Endothelial cell of hepatic sinusoid (primary cell): Measurements from ENCODE around the gene N4BP2L2.
"Not testable (repeated sequence)": the region's sequence is repeated elsewhere in the genome, so short reads cannot be mapped to it uniquely, and the experiment has no call there.

Experiments
- in situ Hi-C: cut with HindIII; loops from 2 replicates; pipeline ENCODE4 v1.10.0; 2017; ENCODE audit warnings: low sequenced_read_pairs

Gene N4BP2L2

GRCh38 chr13:32538621-32539246 is at the start of gene N4BP2L2:
TSS of gene N4BP2L2 (minus strand) at chr13:32538795. CDS start at chr13:32537027, 1,768 bp downstream.
- in situ Hi-C loops, result no loop called here

- in situ Hi-C loops, result no loop called here
These were observed 49.2 kb upstream of the N4BP2L2 start for GRCh38 chr13:32587811-32588170.

DNA sequence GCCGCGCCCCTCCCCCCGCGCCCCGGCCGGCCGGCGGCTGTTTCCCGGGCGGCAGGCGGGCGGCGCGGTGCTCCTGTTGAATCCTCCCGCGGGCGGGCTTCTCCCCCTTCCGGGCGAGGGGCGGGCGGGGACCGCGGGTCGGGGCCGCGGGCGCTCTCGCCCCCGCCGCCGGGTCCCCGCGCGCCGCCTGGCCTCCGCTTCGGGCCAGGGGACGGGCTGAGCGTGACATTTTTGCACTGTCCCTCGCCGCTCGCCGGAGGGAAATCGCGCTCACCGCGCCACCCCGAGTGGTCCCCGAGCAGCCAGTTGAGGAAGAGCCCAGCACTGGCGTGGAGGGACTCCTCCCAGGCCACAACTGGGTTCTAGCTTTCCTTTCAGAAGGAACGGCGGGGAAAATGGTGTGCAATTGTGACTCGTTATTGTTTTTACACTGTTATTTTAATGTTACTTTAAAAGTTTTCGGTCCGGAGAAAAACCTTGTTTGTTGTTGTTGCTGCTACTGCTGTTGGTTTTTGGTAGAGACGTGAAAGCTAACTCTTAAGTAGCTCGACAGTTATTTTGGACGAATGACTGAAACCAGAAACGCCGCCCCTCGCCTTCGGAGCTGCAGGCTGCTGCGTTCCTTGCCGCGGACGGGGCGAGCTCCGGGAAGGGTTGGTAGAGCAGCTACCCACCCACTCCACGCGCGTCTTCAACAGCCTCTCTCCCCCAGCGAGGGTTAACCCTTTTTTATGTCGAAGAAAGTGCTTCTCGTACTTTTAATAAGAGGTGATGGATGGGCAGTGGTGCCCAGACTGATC is 48.6 kb upstream of the N4BP2L2 start:
- in situ Hi-C loops, result no loop called here

DNA sequence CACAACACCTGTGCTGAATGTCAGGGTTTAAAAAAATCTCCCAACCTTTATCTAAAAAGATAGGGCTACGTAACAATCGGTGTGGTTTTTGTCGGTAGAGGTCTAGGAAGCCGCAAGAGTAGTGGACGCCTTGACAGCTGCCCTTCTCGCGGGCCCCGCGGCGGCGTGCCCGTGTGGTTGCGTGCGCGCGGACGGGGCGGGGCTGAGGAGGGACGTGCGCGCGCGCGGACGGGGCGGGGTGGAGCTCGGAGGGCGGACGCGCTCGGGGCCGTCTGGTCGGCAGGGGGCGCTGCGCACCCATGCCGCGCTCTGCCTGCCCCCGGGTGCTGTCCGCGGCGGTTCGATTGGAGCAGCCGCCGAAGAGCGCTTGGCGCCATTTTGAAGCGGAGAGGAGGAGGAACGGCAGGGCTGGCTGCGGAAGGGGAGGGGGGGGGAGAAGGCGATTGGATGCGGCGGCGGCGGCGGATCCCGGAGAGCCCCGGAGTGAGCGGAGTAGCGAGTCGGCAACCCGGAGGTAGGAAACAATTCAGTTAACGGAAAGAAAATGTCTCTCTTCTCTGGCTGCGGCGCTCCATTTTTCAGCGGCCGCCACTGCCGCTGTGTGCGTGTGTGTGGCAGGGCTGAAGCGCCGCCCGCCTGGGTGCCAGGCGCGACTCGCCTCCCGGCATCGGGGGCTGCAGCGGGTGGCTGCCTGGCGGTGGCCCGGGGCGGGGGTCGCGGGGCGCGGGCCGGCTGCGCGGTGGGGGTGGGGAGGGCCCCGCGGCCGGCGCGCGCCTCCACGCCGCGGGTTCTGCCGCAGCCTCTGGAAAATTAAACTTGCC is 47.7 kb upstream of the N4BP2L2 start, which contains the start of gene PDS5B:
Gene PDS5B, plus strand, starts transcription at position 373 of the 821 bp plus-strand sequence. CDS start 62,321 bp downstream, outside the sequence.
- in situ Hi-C loops, result no loop called here

DNA sequence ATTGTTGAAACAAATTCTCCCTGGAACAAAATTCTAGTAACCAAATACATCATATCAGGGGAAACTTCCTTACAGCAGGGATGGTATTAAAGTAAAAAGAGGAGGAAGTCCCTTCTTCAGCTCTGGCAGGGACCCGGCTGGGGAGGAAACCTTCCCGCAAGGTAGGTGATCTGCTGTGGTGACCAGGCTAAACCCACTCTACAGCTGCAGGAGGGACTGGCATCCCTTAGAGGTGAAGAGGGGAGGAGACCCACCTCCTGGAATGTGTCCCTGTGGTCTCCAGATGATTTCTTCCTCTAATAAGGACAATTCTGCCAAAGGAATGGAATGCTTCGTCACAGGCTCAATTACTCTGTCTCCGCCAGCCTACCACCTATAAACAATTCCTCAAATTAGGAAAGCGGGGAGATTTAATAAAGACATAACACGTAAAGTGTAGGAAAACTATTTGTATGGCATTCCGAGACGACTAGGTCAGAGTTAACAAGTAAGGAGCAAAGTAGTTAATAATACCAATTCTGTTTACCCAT is 47.0 kb upstream of the N4BP2L2 start:
- in situ Hi-C loops, result no loop called here

GRCh38 chr13:32582991-32583390 is 44.4 kb upstream of the N4BP2L2 start:
- in situ Hi-C loops, result no loop called here

- in situ Hi-C loops, result no loop called here
These were observed 43.7 kb upstream of the N4BP2L2 start for GRCh38 chr13:32582281-32582680.

DNA sequence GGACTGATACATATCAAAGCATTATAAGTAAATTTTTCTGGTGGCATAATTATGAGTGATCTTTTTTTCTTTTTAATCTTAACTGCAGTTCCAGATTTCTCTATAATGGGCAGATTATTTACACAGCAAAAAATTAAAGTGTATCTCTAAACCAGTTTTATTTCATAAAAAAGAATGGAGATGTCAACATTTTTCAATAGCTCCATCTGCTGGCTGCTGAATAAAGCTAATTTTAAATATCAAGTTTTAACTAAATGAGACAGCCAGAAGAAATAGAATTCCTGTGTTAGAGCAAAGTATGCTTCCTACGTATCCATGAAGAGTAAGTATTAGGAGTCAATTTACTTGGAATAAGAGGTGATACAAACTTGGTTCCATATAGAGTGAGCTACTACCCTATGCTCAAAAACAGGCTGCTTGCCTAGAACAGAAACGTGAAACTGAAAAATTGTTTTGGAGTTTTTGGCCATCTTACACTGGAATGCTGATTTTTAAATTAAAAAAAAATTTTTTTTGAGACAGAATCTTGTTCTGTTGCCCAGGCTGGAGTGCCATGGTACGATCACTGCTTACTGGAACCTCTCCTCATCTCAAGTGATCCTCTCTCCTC is 42.7 kb upstream of the N4BP2L2 start:
- in situ Hi-C loops, result no loop called here

- in situ Hi-C loops, result no loop called here
These were observed 38.4 kb upstream of the N4BP2L2 start for GRCh38 chr13:32577032-32577431.

DNA sequence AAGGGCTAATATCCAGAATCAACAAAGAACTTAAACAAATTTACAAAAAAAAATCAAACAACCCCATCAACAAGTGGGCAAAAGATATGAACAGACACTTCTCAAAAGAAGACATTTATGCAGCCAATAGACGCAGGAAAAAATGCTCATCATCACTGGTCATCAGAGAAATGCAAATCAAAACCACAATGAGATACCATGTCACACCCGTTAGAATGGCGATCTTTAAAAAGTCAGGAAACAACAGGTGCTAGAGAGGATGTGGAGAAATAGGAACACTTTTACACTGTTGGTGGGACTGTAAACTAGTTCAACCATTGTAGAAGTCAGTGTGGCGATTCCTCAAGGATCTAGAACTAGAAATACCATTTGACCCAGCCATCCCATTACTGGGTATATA is 37.1 kb upstream of the N4BP2L2 start:
- in situ Hi-C loops, result not testable (repeated sequence)

GRCh38 chr13:32560842-32561241 is 22.2 kb upstream of the N4BP2L2 start:
- in situ Hi-C loops, result not testable (repeated sequence)

DNA sequence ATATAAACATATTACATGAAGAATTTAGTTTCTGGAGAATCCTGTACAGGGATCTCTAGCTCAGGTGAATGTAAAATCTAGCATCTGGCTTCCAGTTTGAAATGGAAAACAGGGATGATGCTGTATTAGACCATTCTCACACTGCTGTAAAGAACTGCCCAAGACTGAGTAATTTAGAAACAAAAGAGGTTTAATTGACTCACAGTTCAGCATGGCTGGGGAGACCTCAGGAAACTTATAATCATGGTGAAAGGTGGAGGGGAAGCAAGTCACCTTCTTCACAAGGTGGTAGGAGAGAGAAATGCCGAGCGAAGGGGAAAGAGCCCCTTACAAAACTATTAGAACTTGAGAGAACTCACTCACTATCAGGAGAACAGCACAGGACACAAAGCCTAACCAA is 17.0 kb upstream of the N4BP2L2 start:
- in situ Hi-C loops, result no loop called here

DNA sequence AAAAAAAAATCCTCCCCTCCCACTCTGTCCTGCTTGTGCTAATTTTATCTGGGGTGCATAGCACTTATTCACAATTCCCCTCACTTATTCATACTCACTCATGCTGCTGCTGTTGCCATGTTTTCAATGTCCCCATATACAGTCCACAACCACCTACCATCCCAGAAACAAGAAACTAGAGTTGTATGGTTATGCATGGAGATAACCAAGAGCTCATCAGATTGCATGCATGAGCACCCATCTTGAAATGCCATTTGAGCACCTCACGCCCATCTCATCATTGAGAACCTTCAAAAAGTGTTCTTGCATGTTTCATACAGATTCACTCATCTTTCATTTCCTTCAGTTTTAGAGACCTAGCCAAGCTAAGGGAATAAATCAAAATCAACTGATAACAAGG is 15.1 kb upstream of the N4BP2L2 start:
- in situ Hi-C loops, result no loop called here

- in situ Hi-C loops, result no loop called here
These were observed 11.2 kb upstream of the N4BP2L2 start for GRCh38 chr13:32549788-32550187.

DNA sequence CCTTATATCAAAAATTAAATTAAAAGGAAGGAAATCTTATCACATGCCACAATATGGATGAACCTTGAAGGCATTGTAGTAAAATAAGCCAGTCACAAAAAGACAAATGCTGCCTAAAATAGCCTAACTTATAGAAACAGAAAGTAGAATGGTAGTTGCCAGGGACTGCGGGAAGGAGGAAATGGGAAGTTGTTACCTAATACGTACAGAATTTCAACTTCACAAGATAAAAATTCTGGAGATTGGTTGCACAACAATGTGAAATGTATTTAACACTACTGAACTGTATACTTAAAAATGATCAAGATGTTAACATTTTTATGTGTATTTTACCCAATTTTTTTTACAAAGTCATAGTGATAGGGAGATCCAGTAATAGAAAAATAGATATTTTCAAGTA is 10.2 kb upstream of the N4BP2L2 start:
- in situ Hi-C loops, result no loop called here

DNA sequence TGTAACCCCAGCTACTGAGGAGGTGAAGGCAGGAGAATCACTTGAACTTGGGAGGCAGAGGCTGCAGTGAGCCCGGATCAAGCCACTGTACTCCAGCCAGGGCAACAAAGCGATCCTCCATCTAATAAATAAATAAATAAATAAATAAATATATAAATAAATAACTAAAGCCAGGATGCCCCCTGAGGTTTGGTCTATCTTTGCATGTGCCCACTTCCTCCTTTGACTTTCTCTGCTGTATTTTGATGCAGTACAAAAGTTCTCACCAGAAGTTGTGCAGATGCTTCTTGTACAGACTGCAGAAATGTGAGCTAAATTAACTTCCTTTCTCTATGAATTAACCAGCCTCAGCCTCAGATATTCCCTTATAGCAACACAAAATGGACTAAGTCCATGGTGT is 6.5 kb upstream of the N4BP2L2 start:
- in situ Hi-C loops, result no loop called here

- in situ Hi-C loops, result no loop called here
These were observed 3.6 kb upstream of the N4BP2L2 start for GRCh38 chr13:32542221-32542620.

- in situ Hi-C loops, result no loop called here
These were observed 413 bp downstream of the N4BP2L2 start for GRCh38 chr13:32538143-32538620.

DNA sequence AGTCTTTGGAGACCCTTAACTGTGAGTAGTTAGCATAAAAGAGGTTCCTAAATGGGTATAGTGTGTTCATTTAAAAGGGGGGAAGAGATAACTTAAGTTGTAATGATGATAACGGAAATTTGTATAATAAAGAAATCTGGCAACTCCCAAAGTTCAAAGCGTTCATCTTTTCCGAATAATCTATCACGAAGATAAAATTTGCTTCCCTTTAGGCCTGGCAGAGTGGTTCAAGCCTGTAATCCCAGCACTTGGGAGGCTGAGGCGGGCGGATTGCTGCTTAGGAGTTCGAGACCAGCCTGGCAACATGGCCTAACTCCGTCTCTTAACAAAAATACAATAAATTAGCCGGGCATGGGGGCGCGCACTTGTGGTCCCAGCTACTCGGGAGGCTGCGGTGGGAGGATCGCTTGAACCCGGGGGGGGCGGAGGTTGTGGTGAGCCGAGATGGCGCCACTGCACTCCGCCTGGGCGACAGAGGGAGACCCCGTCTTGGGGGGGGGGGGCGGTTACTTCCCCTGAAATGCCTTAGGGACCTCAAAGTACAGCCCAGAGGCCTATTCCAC is 934 bp downstream of the N4BP2L2 start:
- in situ Hi-C loops, result no loop called here

- in situ Hi-C loops, result no loop called here
These were observed 2.8 kb downstream of the N4BP2L2 start for GRCh38 chr13:32535748-32536147.
